GM19455 (cell line): ENCODE results near the gene IFIT1.

ENCODE experiments used
- ATAC-seq: cut with Tn5 transposase; IDR thresholded peaks from one replicate; pipeline ENCODE4 v1.9.1; 2021; ENCODE audit not compliant: unreplicated experiment

IFIT1 gene, protein sequence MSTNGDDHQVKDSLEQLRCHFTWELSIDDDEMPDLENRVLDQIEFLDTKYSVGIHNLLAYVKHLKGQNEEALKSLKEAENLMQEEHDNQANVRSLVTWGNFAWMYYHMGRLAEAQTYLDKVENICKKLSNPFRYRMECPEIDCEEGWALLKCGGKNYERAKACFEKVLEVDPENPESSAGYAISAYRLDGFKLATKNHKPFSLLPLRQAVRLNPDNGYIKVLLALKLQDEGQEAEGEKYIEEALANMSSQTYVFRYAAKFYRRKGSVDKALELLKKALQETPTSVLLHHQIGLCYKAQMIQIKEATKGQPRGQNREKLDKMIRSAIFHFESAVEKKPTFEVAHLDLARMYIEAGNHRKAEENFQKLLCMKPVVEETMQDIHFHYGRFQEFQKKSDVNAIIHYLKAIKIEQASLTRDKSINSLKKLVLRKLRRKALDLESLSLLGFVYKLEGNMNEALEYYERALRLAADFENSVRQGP

GRCh38 chr10:89391907-89392756 lies at the start of gene IFIT1:
Gene IFIT1 (plus strand): TSS chr10:89392623. CDS start chr10:89392713, 90 bp downstream.
- peak; percentile 82 for ATAC-seq

GRCh38 chr10:89343089-89343767 lies 49.2 kb upstream of the IFIT1 start:
- no peak for ATAC-seq

DNA sequence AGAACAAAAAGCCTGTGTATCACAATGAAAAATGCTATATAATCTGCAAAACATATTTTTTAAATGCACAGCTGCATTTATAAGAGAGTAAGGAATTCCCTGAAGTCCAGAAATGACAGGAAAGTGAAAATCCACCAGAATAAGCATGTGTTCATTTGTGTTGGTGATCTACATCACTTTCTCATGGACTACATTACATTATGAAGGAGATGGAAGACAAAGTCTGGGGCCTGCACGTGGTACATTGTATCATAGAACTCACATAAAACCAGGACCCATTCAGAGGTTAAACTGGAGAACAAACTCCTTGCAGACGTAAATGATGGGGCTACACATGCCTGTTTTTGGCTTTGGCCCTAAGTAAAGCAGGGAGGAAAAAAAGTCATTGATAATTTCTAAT lies 48.3 kb upstream of the IFIT1 start:
- no peak for ATAC-seq

GRCh38 chr10:89345367-89346000 lies 46.9 kb upstream of the IFIT1 start:
- ATAC-seq, result no peak

DNA sequence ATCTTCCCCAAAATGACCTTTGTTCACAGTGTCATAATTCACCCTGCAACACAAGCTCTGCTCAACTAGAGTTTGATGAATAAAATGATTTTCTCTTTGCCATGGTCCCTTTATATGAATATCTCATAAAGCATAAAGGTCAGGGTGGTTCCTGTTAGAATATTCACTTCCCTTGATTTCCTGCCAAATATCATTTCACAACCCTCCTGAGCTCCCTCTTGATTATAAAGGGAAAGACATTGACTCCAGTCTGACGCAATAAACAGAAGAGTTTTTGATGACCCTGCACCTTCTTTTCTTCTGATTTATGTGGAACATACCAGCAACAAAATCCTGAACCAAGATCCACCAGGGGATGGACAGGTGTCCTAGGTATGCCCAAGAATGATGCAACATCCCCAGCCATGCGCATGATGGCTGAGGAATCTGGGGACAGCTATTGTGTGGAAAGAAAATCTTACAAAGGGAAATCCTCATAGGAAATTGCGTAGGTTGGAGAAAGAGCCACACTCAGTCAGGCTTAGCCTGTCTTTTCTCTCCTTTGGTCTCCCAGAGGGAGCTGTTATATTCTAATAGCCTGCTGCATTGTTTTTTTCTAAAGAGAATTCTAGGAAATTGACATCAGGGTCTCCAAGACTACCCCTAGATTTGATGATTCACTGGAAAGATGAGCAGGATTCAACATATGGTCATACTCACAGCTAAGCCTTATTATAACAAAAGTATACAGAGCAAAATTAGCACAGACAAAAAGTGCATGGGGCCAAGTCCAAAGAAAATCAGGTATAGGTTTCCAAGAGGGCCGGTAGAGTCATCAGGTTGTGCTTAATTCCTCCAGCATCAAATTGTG lies 45.8 kb upstream of the IFIT1 start:
- ATAC-seq, result no peak

DNA sequence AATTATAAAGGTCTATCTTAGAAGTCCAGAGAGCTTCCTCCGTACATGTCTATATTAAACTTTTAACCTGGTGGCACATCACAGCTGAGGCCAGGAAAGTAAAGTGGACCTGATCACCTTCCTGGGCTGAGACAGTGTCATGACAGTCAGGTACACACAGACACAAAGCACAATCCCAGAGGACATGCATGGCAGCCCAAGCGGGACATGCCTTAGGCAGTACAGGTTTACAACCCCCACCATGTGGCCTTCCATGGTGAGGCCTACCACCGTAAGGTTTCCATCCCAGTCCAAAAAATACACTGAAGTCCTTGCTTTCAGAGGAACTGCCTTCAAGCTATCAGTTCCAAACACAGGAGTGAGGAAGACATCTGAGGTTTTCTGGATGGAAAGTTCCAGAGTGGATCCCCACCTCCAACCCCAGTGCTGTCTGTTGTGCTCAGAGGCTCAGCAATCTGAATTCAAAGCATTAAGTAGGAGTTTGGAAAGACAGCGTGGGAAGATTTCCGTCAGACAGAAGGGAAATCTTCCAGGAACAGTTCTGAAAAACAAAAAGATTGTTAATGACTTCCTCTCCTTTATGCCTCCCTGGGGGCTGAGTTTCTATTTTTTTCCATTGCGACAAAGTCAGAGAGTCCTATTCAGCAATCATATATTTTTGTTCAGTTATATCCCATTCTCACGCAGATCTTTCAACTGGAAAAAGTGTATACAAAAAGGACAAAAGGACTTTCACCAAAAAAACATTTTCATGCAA lies 44.5 kb upstream of the IFIT1 start:
- no peak for ATAC-seq

DNA sequence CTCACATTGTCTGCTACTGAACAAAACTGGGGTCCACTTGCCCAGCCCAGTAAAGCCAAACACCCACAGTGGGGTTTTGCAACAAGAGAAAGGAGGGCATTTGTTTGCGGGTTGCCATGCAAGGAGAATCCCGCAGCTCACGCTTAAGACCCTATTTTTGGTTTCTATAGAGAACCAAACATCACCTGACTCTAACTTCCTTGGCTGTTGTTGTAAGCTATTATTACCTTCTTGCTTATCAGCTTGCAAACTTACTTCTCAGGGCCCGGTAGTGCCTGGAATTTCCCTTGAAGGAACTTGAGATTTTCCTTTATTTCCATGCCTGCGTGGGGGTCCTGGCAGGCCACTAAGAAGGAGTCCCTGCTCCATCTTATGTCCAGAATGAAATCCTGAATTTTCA lies 43.9 kb upstream of the IFIT1 start:
- no peak for ATAC-seq

- ATAC-seq, result no peak
These were observed 43.4 kb upstream of the IFIT1 start for GRCh38 chr10:89348975-89349374.

GRCh38 chr10:89350631-89351315 lies 41.6 kb upstream of the IFIT1 start:
- peak; percentile 43 for ATAC-seq

DNA sequence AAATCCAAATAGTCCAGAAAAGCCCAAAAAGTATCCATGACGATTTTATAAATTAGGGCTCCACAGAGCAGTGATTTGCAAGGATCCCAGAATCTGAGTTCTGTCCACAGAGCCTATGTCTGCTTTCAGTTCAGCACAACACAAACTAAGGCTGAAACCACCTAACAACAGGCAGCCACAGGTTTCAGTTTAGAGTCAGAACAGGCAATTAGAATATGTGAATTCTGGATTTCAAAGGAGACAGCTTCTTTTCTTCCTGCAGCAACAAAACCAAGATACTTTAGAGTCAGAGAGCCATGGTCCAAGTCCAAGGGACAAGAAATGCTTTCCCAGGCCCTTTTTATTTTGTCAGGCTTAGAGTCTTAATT lies 41.0 kb upstream of the IFIT1 start:
- peak; percentile 91 for ATAC-seq

DNA sequence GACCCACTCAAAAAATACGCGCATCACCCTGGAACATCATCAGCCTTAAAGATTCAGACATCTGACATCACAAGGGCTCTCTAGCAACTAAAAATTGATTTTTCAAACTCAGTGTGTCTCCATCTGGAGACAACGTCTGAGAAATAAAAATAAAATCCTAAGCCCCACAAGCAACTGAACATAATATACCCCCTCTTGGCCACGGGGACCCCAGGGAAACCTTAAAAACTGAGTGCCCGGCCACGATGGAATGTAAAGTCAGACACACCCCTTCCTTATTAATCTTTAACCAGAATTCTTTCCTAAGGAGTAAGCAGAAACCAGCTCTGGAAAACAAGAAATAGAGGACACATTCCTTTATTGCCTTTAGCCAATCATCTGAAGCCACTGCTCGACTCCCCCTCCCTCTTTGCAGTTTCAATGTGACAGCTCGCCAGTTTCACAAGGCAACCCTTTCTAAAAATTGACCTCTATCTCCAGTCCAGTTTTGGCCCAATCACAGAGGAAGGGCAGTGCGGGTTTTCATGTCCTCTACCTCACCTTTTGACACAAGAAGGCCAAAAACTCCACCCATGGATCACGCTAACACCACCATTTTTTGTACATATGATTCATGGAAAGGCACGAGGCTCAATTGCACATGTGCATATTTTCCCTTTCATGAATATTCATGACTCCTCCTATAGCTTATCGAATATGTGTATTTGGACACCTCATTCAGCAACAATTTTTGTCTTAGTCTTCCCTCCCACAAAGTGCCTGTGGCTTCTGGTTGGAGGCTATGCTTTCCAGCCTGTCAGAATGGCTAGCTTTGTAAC lies 40.4 kb upstream of the IFIT1 start:
- peak; percentile 39 for ATAC-seq

DNA sequence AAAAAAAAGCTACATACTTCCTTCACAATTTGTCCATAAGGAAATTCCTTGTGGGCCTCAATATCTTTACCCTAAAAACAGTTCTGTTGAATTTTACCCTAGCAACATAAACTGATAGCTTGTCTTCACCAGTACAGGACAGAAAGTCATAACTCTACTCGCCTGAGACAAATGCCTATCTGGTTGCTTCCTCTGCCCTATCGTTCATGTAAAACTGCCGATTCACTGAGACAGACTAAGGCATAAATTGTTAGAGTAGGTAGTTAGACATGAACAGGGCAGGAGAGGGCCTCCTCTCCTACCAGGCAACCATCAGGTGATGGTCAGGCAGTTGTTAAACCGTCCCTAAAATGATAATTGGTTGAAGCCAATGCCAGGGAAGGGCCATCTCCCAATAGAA lies 39.6 kb upstream of the IFIT1 start:
- no peak for ATAC-seq

- no peak for ATAC-seq
These were observed 37.0 kb upstream of the IFIT1 start for GRCh38 chr10:89355394-89355931.

DNA sequence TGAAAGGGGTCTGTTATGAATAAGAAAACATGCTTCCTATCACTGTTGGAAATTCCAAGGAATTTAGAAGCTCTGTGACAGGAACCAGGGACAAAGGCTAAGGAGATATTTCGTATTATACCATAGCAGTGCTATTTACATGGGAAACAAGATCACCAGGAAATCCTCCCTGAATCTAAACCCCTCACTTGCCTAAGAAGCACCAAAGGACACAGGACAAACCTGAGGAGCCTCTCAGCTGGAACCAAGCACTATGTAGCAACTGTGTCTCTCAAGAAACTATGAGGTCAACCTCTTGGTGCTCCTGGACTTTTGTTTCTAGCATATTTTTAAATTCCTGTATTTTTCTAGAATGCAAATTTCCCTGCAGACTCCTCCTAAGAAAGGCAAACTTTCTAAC lies 35.3 kb upstream of the IFIT1 start:
- ATAC-seq, result no peak

DNA sequence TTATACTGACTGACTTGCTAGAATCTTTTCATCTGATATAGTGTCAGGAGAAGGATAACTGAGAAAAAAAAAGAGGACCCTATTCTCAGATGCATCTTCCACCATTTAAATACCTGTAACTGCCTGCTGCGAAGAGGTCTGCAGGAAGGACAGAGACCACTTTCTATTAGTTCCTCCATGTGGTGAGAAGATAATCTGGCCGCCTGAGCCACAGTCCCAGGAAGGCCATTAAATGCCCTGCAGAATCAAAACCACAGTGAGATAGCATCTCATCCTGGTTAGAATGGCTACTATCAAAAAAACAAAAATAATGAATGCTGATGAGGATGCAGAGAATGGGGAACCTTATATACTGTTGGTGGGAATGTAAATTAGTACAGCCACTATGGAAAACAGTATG lies 34.4 kb upstream of the IFIT1 start:
- ATAC-seq, result no peak

DNA sequence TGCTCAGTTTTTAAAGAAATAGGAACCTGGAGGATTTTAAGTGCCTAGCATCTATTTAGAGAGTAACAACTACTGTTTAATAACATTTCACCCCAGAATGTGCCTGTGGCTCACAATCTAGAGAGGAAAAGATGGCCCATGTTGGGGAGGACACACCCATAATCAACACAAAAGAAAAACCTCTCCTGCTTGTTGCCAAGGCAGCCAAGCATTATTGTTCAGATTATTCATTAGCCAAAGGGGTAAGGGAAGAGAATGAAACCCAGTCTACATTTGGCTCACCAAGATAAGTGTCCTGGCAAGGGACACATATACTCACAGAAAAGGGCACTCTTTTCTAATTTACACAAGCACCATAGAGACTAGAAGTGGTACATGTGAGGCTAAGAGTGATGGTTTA lies 32.3 kb upstream of the IFIT1 start:
- no peak for ATAC-seq

GRCh38 chr10:89362929-89363328 lies 29.5 kb upstream of the IFIT1 start:
- no peak for ATAC-seq
